ENCODE data around the gene AKT3.
"Not testable (repeated sequence)": the region's sequence is repeated elsewhere in the genome, so short reads cannot be mapped to it uniquely, and the experiment has no call there.

AKT3 gene

DNA sequence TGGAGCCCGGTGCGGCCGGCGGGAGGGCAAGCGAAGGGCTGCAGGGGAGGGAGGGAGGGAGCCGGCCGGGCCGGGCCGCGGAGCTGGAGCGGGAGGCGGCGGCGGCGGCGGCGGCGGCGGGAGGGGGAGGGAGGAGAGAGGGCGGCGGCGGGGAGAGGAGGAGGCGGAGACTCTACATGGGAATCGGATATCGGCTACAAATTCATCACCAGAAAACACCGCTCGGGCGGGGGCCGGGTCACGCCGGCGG is at the start of gene AKT3:
Gene AKT3, minus strand, starts transcription at position 42 of the 250 bp plus-strand sequence. CDS start 7,073 bp downstream, outside the sequence.
- DNase-seq = peak; percentile 56

DNA sequence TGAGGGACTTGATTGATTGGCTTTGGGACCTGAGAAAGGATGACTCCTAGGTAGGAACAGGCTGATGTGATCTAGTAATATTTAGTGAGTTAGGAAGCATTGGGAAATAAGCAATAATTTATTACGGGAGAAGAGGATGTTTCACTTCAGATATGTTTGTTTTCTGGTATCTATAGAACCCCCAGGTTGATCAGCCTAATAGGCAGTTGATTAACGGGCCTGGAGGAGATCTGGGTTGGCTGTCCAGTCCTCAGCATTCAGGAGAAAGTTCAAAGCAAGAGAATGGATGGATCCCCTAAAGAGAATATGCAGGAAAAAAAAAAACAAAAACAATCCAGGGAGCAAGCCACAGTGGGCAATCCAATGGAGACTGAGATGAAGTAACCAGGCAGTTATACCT is 48.2 kb upstream of the AKT3 start:
- DNase-seq = no peak

DNA sequence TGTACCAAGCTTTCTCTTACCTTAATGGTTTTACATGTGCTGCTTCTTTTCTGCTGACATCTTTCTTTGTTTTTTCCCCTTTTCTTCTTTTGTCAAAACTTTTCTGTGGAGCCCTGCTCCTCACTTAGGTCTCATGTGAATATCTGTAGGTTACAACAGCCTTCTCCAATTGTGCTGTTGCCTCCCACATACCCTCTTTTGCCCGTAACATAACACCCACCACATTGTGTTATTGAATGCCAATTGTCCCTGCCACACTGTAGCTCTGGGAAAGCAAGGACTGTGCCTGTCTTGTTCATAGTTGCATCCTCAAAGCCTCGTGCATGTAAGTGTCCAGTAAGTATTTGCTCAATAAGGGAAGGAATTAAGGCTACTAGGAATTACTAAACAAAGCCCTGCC is 46.3 kb upstream of the AKT3 start:
- DNase-seq = no peak

DNA sequence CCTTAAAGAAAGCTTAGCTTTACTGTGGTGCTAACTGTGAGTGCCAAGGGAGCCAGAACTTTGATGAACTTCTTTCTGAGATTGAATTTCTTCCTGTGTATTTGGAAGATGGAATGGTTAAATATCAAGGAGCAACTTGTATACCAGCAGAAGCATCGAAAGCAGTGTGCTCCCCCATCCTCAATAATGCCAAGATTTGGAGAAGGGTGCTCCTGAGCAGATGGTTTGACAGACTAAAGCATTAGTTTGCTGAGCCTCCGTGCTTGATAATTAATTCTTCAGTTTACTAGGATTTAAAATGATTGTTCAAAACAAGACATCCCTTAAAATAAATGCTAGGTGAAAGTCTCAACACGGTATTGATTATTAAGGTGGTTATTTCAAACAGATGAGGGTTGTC is 42.4 kb upstream of the AKT3 start:
- no peak for DNase-seq

DNA sequence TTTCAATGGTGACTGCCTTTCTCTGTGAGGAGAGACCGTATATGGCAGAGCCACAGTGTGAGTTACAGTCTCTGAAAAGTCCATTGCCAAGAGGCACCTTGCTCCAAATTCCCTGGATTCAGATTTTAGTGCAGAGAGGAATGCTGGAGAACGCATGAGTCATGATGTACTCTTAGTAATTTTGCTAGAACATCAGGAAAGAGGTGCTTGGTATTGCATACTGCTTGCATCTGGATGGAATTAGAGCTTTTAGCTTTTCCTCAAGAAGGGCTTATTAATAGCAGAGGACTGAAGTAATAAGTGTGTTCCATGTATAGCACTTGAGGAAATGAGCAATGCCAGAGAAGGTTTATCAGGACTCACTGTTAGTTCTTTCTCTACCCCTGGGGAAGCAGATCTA is 40.5 kb upstream of the AKT3 start:
- no peak for DNase-seq

DNA sequence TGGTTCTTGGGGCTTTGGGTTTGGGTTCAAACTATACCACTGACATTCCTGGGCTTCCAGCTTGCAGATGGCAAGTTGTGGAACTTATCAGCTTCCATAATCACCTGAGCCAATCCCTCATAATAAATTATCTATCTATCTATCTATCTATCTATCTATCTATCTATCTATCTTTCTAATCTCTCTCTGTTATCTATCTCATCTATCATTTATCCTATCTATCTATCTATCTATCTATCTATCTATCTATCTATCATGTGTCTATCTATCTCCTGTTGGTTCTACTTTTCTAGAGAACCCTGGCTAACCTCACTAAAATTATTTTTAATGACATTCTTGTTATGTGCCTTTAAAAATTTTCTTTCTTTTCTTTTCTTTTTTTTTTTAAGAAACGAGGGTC is 35.8 kb upstream of the AKT3 start:
- DNase-seq = no peak

DNA sequence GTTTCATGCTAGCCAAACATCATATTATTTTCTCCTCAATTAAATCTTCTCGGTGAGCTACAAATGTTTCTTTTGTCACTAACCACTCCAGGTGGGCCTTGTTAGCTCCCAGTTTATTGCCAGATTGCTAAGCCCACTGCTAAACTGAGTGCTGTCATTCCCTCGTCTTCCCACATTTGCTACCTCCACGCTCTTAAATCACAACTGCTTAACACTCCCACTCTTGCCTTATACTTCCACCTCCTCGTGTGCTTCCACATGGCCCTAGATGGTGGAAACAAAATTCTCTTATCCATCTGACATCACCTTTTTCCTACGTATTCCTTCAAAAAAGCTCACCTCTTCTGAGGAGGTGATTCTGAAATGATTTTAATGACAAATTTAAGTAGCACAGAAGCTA is 34.6 kb upstream of the AKT3 start:
- no peak for DNase-seq

DNA sequence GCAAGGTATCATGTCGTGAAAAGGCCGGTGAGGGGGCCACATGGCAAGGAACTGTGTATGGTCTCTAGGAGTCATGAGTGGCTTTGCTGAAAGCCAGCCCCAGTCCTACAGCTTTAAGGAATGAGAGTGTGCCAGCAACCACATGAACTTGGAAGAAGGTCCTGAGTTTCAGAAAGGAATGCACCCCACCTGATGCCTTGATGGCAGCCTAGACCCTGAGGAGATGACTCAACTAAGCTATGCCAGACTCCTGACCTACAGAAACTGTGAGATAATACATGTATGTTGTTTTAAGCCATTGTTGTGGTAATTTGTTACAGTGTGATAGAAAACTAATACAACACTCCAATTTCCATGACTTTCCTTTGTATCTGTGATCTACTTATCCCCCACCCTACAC is 33.5 kb upstream of the AKT3 start:
- no peak for DNase-seq

DNA sequence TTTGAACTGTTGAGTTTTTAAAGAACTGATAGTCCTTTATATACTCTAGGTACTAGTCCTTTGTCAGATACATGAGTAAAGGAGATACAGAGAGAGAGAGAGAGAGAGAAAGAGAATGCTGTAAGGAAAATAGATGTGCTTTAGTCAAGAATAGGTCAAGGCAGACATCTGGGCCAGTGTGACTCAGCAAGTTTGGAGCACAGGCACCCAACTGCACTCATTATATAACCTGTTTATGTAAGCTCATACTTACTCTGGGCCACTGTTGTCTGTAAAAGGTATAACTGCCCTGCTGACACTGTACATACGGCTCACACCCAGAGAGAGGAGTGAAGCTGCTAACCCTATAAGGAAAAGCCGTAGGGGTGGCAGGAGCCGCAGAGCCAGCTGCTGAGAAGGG is 32.2 kb upstream of the AKT3 start:
- no peak for DNase-seq

DNA sequence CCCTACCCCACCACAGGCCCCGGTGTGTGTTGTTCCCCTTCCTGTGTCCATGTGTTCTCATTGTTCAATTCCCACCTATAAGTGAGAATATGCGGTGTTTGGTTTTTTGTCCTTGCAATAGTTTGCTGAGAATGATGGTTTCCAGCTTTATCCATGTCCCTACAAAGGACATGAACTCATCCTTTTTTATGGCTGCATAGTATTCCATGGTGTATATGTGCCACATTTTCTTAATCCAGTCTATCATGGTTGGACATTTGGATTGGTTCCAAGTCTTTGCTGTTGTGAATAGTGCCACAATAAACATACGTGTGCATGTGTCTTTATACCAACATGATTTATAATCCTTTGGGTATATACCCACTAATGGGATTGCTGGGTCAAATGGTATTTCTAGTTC is 27.0 kb upstream of the AKT3 start:
- not testable (repeated sequence) for DNase-seq

DNA sequence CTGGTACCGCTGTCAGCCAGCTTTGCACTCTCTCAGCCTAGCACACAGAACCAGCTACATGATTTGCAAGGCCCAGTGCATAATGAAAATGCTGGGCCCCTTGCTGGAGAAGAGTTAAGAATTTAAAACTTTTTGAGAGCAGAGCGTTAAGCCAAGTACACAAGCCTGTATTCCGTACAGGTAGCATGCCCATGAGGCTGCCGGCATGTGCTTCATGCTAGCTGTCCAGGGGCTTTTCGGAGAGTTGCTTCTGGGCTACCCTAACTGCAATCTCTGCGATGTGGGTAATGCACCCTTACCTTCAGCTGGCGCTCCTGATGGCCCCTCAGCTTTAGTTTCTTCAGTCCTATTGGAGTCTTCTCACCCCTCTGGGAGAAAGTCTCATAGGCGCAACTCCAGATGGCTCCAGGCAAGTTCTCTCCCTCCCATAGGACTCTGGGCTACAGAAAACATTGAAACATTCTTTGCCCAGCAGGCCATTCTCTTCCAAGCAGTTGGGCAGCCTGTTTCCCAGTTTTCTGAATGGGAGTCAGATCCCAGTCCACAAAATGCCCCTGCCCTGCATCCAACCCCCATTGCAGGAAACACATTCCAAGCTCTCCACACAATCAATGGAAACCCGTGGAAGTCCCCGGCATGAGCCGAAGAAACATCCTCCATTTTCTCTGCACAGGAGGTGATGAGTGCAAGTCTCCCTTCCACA is 5.7 kb upstream of the AKT3 start:
- DNase-seq = no peak

DNA sequence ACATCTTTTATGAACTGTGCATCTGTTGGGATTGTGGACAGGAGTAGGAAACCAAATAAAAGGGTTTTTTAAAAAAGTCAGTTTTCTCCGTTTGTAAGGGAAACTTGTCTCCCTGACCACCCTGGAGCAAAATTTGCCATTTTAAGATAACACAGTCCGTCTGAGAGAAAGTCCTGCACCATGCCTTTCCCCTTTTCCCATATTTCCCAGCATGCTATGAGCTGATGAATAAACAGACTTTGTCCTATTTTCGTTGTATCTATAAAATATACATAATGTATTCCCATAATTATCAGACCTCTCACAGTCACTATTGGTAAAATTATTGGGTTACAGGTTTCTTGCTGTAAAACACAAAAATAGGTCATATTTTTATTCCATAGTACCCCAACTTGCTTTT is 1.7 kb upstream of the AKT3 start:
- no peak for DNase-seq

DNA sequence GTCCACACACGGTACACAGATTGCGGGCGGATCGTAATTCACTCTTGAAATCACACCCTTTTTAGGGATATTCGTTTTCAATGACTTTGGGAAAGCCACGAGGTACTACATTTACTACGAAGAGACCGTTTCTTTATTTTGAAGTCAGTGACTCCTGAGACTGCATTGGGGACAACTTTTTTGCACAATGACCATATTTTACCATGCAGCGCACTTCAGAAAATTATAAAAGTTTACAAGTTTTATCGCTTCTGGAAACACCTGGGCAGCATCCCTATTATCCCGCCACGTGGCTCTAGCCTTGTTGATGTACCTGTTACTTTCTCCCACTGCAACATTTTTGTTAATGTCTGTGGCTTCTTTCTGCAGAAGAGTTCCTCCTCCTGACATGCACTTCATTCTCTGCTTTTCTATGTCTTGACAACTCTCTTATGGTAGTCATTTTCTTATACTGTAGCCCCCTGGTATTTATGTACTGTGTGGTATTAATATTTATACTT is 1.3 kb upstream of the AKT3 start:
- no peak for DNase-seq

DNA sequence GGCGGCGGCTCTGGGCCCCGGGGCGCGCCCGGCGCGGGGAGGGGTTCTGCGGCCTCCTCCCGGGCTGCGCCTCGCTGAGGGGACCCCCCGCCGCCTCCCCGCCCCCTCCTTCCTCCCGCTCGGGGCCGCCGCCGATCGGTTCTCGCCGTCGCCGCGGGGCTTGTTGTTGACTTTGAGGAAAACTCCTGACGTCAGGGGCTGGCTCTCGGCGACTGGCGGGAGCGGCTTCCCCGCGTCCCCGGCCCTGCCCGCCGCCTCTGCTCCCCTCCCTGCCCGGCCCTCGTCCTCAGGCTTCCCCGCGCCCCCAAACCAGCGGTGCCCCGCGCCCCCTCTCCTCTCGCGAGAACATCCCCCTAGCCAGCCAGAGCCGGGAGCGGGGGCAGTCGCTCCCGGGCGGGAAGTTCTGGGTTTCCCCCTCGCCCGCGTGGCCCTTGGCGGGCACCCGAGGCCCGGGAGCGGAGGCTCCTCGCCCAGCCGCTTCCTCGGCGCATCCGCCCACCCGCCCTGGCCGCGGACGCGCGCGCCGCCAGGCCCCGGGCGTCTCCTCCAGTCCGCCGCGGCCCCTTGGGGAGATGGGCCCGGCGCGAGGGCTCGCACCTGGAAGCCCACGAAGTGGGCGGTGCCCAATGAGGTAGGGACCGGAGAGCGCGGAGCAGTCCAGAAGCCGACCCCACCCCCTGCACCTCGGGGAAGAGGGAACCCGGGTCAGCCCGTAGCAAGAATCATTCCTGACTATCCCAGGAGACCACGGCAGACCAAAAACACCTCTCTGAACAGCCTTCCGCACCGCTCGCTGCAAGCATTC is 611 bp upstream of the AKT3 start:
- peak; percentile 62 for DNase-seq

DNA sequence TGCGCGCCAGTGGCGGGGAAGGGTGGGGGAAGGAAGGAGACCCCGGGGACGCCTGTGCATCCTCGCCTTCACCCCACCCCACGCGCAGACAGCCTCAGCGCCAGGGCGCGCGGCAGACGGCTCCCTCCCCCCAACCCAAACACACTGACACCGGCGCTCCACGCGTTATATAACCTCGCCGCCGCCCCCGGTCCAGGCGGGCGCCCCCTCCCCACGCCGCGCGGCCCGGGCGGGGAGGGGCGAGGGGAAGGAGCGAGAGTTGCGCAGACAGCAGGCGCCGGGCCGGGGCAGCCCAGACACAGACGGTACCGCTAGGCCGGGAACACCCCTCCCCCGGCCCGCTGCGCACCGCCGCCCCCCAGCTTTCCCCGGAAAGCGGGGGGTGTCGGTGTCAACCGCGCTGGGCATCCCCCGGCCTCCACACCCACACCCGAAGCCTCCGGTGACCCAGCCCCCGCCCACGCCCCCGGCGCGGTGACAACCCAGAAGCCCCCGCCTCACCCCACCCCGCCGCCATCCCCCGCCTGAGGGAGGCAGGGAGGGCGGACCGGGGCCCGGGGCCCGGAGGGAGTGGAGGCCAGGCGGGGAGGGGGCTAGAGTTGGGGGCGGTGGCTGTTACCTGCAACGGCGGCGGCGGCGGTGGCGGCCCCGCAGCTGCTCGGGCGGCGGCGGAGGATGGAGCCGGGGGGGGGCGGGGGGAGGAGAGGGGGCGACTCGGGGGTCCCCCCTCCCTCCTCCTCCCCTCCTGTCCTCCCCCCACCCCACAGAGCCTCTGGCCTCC is 432 bp downstream of the AKT3 start:
- DNase-seq = no peak

DNA sequence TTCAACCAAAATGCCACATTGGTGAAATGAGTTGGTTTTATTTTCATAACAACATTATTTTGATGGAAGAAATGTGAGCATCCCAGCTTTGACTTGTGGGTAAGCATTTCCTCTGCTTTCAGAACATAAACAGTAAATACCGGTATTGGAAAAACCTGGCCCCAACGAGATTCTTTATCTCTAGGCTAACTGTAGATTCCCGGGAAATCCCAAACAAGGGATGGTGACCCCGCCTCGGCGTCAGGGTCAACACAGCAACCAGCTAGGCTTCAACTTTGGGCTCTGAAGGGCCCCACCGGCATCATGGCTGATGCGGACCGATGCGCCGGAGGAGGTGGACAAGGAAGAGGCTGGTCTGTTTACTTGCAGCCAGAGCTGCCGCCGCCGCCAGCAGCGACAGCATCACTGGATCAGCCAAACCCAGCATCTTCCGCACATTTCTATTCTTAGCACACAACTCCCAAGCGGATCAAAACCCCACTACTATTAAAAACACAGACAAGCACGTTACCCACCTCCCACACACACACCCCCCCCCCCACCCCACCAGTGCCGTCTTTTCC is 1.1 kb downstream of the AKT3 start:
- peak; percentile 32 for DNase-seq

DNA sequence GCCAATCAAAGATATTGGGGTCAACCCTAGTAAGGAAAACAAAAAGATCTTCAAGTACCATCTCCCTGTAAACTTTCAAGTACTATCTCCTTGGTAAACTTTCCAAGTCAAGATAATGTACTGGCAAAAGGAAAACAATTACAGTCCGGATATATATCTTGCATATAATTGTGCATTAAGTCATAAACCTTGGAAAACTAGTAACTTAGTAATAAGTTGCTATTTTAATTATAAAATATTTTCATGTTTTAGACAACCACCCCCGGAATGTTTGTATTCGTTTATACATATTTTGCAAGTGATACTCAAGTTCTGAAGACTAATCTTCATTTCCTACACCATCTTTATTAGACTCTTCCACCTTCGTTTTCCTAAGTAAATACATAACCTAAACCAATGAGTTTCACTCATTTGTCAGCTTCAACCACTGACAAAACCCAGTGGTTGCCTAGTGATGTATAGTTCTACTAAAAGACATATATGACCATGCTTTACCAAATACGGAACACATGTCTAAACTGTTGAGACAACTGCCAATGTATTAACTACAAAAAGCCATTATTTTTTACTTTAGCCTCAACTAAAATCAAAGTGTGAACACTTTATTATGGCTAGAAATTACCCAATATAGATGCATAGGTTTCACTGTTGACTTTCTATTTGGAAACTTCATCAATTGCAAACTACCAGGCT is 1.7 kb downstream of the AKT3 start:
- DNase-seq = no peak

DNA sequence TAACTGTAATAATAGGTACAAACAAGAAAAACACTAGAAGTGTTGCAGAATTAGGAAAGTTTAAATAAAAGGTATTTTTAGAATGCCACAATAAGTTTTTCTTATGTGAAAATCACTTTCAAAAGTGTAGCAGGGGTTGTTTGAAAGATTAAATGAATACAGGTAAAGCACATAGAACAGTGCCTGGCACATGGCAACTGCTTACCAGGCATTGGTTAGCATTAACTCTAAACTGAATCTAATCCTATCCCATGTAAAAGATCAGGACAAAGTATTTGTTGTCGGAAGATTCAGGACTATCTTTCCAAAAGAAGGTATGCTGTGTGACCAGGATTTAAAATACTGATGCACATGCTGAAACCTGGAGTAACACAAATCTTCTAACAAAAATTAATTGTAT is 3.3 kb downstream of the AKT3 start:
- no peak for DNase-seq

DNA sequence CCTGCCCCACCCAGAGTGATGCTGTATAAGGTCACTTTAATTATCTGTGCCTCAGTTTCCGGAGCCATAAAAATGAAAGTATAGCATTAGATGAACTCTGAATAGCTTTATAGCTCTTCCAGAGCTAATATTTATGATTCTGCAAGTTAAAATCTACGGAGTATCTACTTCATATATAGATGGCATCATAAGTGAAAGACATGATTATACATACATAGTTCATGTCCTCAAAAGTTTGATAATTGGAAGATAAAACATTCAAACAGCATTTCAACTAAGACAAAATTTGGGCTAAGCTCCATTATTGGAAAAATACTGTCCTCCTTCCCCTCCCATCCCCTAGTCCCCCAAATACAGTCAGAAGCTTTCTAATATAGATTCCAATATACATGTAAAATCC is 4.2 kb downstream of the AKT3 start:
- no peak for DNase-seq

DNA sequence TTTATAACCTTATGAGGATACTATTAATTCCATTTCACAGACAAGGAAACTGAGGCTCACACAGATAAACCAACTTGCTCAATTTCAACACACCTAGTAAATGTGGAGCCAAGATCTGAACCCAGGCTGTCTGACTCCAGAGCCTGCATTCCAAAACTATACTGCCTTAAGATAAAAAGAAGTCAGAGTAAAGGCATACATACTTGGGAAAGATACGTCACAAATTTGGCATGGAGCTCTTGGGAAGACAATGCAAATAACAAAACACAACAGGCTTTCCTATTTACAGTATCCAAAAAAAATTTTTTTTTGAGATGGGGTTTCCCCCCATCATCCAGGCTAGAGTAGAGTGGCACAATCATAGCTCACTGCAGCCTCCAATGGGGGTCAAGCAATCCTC is 5.9 kb downstream of the AKT3 start:
- DNase-seq = no peak

DNA sequence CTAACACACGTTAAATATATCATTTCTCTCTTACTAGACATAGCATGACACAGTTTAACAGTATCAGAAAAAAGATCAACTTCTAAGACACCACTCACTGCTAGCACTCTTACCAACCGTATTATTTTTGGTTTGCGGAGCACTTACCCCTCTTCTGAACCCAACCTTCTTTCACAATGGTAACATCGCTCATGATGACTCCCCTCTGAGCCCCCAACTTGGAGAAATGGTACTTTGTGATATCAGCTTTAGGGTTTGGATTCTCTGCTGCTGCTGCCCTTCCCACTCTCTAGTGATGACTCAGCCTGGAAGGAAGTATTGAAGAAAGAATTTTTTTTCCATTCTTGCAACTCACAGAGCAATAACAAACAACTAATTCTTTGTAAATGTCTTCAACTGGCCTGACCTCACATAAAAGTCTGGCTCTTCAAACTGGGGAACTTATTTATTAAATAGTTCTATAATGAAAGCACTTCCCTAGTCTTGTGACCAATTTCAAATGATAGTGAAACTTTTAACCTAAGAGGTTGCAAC is 7.0 kb downstream of the AKT3 start:
- DNase-seq = no peak

DNA sequence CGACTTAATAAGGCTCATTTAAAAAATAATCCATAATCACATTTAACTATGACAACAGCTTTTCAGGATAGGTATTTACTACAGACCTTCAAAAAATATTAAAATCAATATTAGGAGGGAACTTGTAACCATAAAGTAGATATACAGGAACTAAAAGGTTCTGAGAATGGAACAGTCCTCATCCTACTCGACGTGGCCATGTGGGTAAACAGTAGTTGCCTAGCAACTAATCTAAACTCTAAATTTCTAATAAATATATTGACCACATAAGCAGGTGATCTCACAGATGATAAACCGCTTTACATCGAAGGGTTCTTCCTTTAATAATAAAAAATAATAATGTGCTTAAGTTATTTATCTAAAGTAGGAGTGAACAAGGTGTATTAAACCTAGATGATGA is 7.9 kb downstream of the AKT3 start:
- no peak for DNase-seq

DNA sequence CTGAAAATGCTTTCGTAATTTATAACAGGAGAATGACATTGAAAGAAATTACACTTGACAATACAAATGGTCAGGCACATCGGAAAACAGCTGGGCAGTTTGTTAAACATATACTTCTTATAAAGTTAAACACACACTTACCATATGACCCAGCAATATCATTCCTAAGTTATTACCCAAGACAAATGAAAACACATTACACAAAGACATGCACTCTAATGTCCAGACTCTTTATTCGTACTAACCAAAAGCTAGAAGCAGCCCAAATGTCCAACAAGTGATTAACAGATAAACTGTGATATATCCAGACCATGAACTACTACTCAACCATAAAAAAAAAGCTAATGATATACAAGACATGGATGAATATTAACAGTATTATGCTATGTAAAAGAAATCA is 8.5 kb downstream of the AKT3 start:
- DNase-seq = no peak
